LHCN-M2 (cell line): ENCODE results near the gene LTBP2. TPM values are rescaled to one million over a fixed set of nuclear protein-coding genes. Genes with fewer than 3 reads are reported as not detected.
A peak's percentile ranks its signal among the peaks of the same experiment; 100 is the strongest.

Experiments used
- DNase-seq: peaks from one replicate; pipeline ENCODE4 v3.0.0-alpha.2; 2012; ENCODE audit warnings: low read depth
- total RNA-seq: library from RNA; depleted of rRNA; stranded (reverse); fragments of >200 nt; gene quantifications from 2 replicates; pipeline ENCODE4 v1.2.3, GENCODE V29; 2014

Gene LTBP2
- total RNA-seq, 1 experiment from 2014 or later = 151 TPM

GRCh38 chr14:74592476-74593201, 19.4 kb downstream of the LTBP2 start:
- no peak for DNase-seq

- DNase-seq = no peak
Measured at GRCh38 chr14:74591899-74592298, 20.1 kb downstream of the LTBP2 start.

- no peak for DNase-seq
Measured at GRCh38 chr14:74591394-74591793, 20.6 kb downstream of the LTBP2 start.

- no peak for DNase-seq
Measured at GRCh38 chr14:74589291-74589879, 22.7 kb downstream of the LTBP2 start.

GRCh38 chr14:74587363-74587707, 24.7 kb downstream of the LTBP2 start:
- DNase-seq = no peak

GRCh38 chr14:74586681-74587362, 25.2 kb downstream of the LTBP2 start:
- peak; percentile 87 for DNase-seq

- no peak for DNase-seq
Measured at GRCh38 chr14:74585406-74586335, 26.4 kb downstream of the LTBP2 start.

- DNase-seq = no peak
Measured at GRCh38 chr14:74584951-74585350, 27.1 kb downstream of the LTBP2 start.

GRCh38 chr14:74583689-74584434, 28.2 kb downstream of the LTBP2 start:
- DNase-seq = peak; percentile 74

- DNase-seq = peak; percentile 75
Measured at GRCh38 chr14:74582910-74583581, 29.0 kb downstream of the LTBP2 start.

GRCh38 chr14:74580275-74580672, 31.8 kb downstream of the LTBP2 start:
- no peak for DNase-seq

- DNase-seq = peak; percentile 80
Measured at GRCh38 chr14:74579447-74580274, 32.4 kb downstream of the LTBP2 start.

GRCh38 chr14:74578479-74578878, 33.6 kb downstream of the LTBP2 start:
- no peak for DNase-seq

GRCh38 chr14:74577948-74578275, 34.1 kb downstream of the LTBP2 start:
- no peak for DNase-seq

GRCh38 chr14:74577247-74577947, 34.6 kb downstream of the LTBP2 start:
- no peak for DNase-seq

- DNase-seq = no peak
Measured at GRCh38 chr14:74575936-74576335, 36.1 kb downstream of the LTBP2 start.

- no peak for DNase-seq
Measured at GRCh38 chr14:74575507-74575906, 36.5 kb downstream of the LTBP2 start.

- DNase-seq = no peak
Measured at GRCh38 chr14:74574706-74575105, 37.3 kb downstream of the LTBP2 start.

GRCh38 chr14:74574090-74574433, 38.0 kb downstream of the LTBP2 start:
- DNase-seq = peak; percentile 64
